Fibroblast of pulmonary artery (primary cell): Measurements from ENCODE around the gene LPIN1.

Experiments used
- DNase-seq: peaks from one replicate; pipeline ENCODE4 v3.0.0-alpha.2; 2010; ENCODE audit warnings: low read depth
- H3K4me3 ChIP-seq: replicated peaks from 2 replicates; pipeline ENCODE4 v1.5.1; 2011; ENCODE audit warnings: low read depth, mild to moderate bottlenecking, control low read depth, low read length, moderate library complexity
- TF ChIP-seq, protein P1 (sequence below): IDR thresholded peaks from 2 replicates; pipeline ENCODE4 v1.5.1; 2011; ENCODE audit warnings: mild to moderate bottlenecking, control low read depth, low read length, inconsistent platforms; ENCODE audit errors: missing control alignments

LPIN1 gene

GRCh38 chr2:11715987-11716652 is 30.3 kb upstream of the LPIN1 start:
- no peak for DNase-seq
- TF ChIP-seq, protein P1, sequence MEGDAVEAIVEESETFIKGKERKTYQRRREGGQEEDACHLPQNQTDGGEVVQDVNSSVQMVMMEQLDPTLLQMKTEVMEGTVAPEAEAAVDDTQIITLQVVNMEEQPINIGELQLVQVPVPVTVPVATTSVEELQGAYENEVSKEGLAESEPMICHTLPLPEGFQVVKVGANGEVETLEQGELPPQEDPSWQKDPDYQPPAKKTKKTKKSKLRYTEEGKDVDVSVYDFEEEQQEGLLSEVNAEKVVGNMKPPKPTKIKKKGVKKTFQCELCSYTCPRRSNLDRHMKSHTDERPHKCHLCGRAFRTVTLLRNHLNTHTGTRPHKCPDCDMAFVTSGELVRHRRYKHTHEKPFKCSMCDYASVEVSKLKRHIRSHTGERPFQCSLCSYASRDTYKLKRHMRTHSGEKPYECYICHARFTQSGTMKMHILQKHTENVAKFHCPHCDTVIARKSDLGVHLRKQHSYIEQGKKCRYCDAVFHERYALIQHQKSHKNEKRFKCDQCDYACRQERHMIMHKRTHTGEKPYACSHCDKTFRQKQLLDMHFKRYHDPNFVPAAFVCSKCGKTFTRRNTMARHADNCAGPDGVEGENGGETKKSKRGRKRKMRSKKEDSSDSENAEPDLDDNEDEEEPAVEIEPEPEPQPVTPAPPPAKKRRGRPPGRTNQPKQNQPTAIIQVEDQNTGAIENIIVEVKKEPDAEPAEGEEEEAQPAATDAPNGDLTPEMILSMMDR = no peak
- no peak overlapping the region for H3K4me3 ChIP-seq

DNA sequence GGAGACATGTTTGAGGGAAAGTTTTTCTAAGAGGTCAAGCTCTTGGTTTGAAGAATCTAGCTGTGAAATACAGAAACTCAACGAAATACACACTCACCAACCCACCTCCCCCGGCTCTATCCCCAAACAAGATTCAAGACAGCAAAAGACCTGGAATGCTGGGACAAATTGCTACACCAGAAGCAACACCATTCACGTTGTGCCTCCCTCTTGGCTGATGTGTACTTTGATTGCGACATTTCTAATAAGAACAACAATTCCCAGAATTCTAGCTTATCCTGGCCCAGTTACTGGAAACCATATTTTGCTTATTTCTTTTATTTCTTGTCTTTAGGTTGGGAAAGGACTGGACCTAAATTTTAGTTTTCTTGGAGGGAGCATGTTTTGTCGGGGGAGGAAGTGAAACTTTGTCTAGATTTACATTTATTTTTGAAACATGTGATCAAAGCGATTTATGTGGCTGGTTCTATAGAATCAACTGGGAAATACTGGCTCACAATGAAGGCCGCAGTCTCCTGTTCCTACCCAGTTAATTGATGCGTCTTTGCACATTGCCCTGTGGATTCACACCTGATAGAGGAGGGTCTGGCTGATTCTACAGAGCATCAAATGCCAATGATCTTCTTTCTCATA is 29.6 kb upstream of the LPIN1 start:
- TF ChIP-seq, protein P1 = no peak
- DNase-seq = peak; percentile 84

GRCh38 chr2:11717623-11718022 is 28.8 kb upstream of the LPIN1 start:
- TF ChIP-seq, protein P1 = no peak
- no peak for DNase-seq
- no peak overlapping the region for H3K4me3 ChIP-seq

More for the DNA sequence above, 29.6 kb upstream of the LPIN1 start:
- H3K4me3 ChIP-seq = no peak overlapping the region

DNA sequence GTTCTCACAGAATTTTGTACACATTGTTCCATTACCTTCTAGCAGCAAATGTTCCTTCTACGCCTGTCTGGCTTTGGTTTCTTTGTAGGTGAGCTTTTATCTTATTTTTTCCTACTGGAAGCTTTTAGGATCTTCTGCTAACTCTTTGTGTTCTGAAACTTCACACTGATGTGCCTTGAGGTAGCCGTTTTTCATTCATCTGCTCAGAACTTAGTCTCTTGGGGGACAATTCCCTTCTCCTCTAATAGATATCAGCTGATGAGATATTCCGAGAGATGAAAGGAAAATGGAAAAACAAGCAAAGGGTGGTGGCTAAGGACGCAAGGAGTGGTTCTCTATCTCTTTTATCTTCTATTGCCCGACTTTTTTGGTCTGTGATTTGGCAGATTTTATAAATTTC is 27.8 kb upstream of the LPIN1 start:
- TF ChIP-seq, protein P1 = no peak
- H3K4me3 ChIP-seq = no peak overlapping the region
- no peak for DNase-seq

DNA sequence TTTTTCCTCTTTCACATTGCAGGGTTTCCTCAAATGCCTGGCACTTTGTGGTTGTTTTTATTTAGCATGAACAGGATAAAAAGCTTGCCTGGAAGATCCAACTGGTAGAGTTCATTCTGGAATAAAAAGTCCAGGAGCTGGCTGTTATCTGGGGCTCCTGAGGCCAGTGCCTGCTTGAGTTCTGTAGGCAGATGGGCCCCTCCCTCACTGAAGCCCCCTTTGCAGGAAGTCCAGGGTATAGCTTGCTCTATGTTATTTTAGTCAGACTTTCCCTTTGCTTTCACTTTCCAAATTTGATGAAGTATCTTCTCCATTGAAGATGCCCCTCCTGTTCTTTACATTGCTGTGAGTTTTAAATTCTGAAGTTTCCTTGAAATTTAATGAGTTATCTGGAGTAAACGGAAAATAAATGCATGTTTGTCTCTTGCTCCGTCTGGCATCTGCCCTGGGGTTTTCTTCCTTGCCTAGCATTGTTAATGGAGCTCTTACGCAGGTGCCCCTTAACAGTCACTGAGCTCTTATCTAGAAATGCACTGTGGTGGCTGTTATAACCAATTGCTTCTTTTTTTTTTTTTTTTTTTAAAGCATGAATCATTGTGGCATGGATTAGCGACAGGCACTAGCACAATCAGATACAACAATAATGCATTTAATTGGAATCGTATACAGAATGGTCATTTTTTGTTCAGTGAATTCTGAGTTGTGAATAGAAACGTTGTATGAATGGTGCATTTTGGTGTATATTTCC is 27.0 kb upstream of the LPIN1 start:
- no peak for DNase-seq
- TF ChIP-seq, protein P1 = no peak
- no peak overlapping the region for H3K4me3 ChIP-seq

GRCh38 chr2:11720752-11721151 is 25.7 kb upstream of the LPIN1 start:
- TF ChIP-seq, protein P1 = no peak
- H3K4me3 ChIP-seq = no peak overlapping the region
- no peak for DNase-seq
